Ectodermal cell (in vitro differentiated cells): ENCODE results near the gene PPP2R5D.

ENCODE experiments used
- H3K27ac ChIP-seq: 2 replicates; pipeline ENCODE4 v1.7.0; 2013; ENCODE audit warnings: mild to moderate bottlenecking, low read depth, low read length; ENCODE audit not compliant: insufficient read depth, poor library complexity, severe bottlenecking
- H3K27me3 ChIP-seq: 2 replicates; pipeline ENCODE4 v1.7.0; 2013; ENCODE audit warnings: mild to moderate bottlenecking, low read length; ENCODE audit not compliant: insufficient read depth, control insufficient read depth, poor library complexity, severe bottlenecking
- H3K36me3 ChIP-seq: one replicate; pipeline ENCODE4 v1.7.0; 2013; ENCODE audit warnings: low read length; ENCODE audit not compliant: control insufficient read depth, insufficient read depth
- H3K4me1 ChIP-seq: one replicate; pipeline ENCODE4 v1.7.0; 2013; ENCODE audit warnings: low read length; ENCODE audit not compliant: control insufficient read depth, insufficient read depth
- H3K4me3 ChIP-seq: 2 replicates; pipeline ENCODE4 v1.7.0; 2013; ENCODE audit warnings: low read depth, low read length, control low read depth; ENCODE audit not compliant: insufficient read depth
- H3K9me3 ChIP-seq: 2 replicates; pipeline ENCODE4 v1.7.0; 2013; ENCODE audit warnings: mild to moderate bottlenecking, low read length, moderate library complexity; ENCODE audit not compliant: control insufficient read depth
- whole genome bisulfite sequencing, 2 experiments: methylation state at CpG; one replicate each; pipeline ENCODE4 v1.1.7; 2013; ENCODE audit warnings: missing lambda C conversion rate in 2 of 2; 5-methylcytosine and 5-hydroxymethylcytosine counted together

PPP2R5D gene

DNA sequence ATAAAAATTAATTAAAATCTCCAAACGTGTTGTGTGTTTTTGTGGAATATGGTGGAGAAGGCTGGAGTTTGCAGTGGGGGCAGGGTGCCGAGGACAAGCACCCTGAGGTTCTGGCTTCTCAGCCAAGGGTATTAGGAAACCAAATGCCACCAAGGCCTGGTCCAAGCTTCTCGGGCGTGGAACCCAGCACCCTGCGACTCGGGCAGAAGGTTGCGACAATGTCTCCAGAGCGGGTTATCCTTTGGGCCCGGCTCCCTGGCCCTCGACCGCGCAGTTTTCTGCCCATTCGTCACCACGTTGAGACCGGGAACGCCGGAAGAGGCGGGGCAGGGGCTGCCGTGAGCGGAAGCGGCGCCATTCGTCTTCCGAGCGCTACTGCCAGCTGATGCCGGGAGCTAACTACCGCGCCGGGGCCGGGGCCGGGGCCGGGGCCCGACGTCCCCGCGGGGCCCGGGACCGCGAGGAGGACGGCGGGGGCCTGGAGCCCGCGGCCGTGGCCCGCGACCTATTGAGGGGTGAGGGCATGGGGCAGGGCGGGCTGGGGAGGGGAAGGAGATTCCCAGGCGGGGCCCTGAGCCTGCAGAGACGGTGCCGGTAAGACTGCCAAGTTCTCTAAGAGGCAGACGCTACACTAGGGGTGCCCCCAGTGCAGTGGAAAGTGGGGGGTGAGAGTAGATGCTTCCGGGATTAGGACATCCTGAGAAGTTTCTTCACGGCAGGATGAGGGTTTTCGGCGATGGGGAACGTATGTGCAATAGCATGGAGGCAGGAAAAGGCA, 37.1 kb downstream of the PPP2R5D start, which contains the start of gene RRP36:
Gene RRP36, plus strand, starts transcription at position 354 of the 778 bp plus-strand sequence. Its CDS starts 32 bp downstream, at position 386.
- Histone ChIP-seq H3K4me3 (peak within 1 kb of the TSS; percentile 90), H3K36me3 (peaks cover 36% of the 10 kb centered on the region), H3K27me3 (no peaks in the 10 kb centered on the region), H3K4me1 (peaks cover 5% of the 10 kb centered on the region), H3K9me3 (no peaks in the 10 kb centered on the region), H3K27ac (no peak within 1 kb of the TSS)
- 2% methylated on average over 56 of the region's 56 CpGs for WGBS, 2 experiments

DNA sequence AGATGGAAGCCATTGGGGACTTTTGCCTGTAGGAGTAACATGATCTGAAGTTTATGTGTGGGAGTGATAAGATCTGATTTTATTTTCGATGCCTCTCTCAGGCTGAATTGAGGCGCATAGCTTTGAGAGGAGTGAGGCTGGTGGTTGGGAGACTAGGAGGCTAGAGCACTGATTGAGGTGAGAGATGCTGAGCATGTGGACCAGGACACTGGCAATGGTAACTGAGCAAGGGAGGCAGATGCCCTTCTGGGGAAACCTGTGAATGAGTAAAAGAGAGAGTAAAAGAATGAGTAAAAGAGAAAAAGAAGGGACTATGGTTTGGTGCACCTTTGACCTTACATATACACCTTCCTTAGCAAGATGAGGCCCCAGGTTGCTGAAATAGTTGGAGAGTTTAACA, 40.1 kb downstream of the PPP2R5D start:
- 95 to 96% methylated on average over 2 of the region's 2 CpGs for WGBS, 2 experiments

DNA sequence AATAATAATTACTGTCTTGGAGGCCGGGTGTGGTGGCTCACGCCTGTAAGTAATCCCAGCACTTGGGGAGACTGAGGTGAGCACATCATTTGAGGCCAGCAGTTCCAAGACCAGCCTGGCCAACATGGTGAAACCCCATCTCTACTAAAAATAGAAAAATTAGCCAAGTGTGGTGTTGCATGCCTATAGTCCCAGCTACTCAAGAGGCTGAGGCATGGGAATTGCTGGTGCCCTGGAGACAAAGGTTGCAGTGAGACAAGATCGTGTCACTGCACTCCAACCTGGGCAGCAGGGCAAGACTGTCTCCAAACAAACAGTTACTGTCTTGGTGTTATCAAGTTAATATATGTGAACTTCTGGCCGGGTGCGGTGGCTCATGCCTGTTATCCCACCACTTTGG, 42.0 kb downstream of the PPP2R5D start:
- no peaks in the 10 kb centered on the region for H3K27me3 ChIP-seq
- no peak overlapping the region for H3K4me3 ChIP-seq
- no peaks in the 10 kb centered on the region for H3K4me1 ChIP-seq
- peaks cover 50% of the 10 kb centered on the region for H3K36me3 ChIP-seq
- H3K9me3 ChIP-seq, result no peaks in the 10 kb centered on the region
- WGBS, 2 experiments, result 92 to 93% methylated on average over 5 of the region's 5 CpGs
- no peak overlapping the region for H3K27ac ChIP-seq

More for the DNA sequence above, 40.1 kb downstream of the PPP2R5D start:
- peaks cover 5% of the 10 kb centered on the region for H3K4me1 ChIP-seq
- H3K27me3 ChIP-seq, result no peaks in the 10 kb centered on the region
- H3K9me3 ChIP-seq, result no peaks in the 10 kb centered on the region
- no peak overlapping the region for H3K4me3 ChIP-seq
- no peak overlapping the region for H3K27ac ChIP-seq
- H3K36me3 ChIP-seq, result peaks cover 47% of the 10 kb centered on the region

DNA sequence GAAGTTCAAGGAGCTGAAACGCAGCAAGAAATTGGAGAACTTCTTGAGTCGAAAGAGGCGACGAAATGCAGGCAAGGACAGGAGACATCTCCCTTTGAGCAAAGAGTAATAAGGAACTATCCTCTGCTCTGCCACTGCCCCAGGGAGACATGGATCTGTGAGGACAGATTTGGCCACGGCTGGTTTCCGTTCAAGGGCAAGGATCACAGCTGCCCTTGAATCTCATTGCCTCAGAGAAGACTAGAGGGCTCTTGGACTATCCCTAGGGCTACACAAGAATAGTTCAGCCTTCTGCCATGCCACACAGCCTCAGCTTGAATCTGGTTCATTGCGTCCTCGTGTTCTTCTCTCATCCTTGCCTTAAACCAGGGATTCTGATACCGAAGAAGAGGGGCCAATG, 44.8 kb downstream of the PPP2R5D start:
- H3K36me3 ChIP-seq, result peaks cover 61% of the 10 kb centered on the region

DNA sequence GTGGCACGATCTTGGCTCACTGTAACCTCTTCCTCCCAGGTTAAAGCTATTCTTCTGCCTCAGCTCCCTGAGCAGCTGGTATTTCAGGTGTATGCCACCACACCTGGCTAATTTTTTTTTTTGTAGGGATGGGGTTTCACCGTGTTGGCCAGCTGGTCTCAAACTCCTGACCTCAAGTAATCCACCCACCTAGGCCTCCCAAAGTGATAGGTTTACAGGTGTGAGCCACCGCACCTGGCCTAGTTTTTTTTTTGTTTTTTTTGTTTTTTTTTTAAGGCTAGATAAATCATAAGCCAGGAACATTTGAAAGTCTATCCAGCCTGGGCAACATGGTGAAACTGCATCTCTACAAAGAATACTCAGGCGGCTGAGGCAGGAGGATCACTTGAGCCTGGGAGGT, 48.0 kb downstream of the PPP2R5D start:
- H3K4me3 ChIP-seq, result no peak overlapping the region
- H3K27ac ChIP-seq, result no peak overlapping the region
- H3K36me3 ChIP-seq, result peaks cover 48% of the 10 kb centered on the region
- no peaks in the 10 kb centered on the region for H3K9me3 ChIP-seq
- peaks cover 5% of the 10 kb centered on the region for H3K4me1 ChIP-seq
- no peaks in the 10 kb centered on the region for H3K27me3 ChIP-seq
- 96% methylated on average over 4 of the region's 4 CpGs for WGBS, 2 experiments

More for the DNA sequence above, 44.8 kb downstream of the PPP2R5D start:
- Histone ChIP-seq H3K4me3 (no peak overlapping the region), H3K27ac (no peak overlapping the region), H3K9me3 (no peaks in the 10 kb centered on the region), H3K27me3 (no peaks in the 10 kb centered on the region), H3K4me1 (no peaks in the 10 kb centered on the region)
- 94 to 96% methylated on average over 9 of the region's 9 CpGs for WGBS, 2 experiments

DNA sequence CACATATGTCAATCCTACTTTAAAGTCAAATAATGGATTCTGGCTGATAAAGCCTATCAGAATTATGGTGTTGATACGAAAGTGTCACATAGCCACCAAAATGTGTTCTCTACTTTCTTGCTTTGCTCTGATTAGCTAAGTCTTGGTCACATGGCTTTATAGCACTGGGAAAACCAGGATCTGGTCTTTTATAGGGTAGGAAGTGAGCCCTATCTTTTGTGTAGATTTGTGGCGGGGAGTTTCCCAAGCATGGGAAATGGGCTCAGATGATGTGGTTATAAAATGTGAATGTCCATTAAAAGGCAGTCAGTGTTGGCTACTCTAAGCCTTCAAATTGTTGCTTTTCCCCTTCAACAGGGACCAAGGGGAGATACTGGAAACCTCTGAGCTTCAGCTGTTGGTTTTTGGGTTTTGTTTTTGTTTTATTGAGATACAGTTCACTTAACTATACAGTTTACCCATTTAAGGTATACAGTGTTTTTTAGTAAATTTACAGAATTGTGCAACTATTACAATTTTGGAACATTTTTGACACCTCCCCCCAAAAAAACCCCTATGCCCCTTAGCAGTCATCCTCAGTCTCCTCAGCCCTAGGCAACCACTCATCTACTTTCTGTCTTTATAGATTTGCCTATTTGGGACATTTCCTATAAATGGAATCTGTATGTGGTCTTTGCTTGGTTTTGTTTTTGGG, 49.3 kb downstream of the PPP2R5D start:
- H3K4me3 ChIP-seq, result no peak overlapping the region
- 93 to 97% methylated on average over 2 of the region's 2 CpGs for WGBS, 2 experiments
- H3K4me1 ChIP-seq, result peaks cover 5% of the 10 kb centered on the region
- no peaks in the 10 kb centered on the region for H3K27me3 ChIP-seq
- H3K36me3 ChIP-seq, result peaks cover 48% of the 10 kb centered on the region
- H3K27ac ChIP-seq, result no peak overlapping the region
- no peaks in the 10 kb centered on the region for H3K9me3 ChIP-seq

DNA sequence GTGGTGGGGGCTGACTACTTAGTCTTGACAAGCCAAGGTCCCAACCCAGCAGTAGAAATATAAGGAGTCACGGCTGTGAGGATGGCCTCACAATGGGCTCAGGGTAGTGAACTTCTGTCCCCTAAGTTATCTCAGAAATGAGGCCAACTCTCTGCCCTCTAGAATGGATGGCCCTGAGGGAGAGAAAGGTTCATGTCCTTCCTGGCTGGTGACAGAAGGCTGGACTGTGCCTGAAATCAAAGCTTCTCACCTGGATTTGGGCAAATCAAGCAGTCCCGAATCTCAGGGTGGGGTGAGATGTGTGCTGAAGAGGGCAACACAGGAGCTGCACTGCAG, 49.8 kb downstream of the PPP2R5D start:
- WGBS, 2 experiments, result 92 to 93% methylated on average over 2 of the region's 2 CpGs
- no peak overlapping the region for H3K27ac ChIP-seq
- peaks cover 43% of the 10 kb centered on the region for H3K36me3 ChIP-seq
- H3K9me3 ChIP-seq, result no peaks in the 10 kb centered on the region
- H3K4me1 ChIP-seq, result peaks cover 5% of the 10 kb centered on the region
- H3K27me3 ChIP-seq, result no peaks in the 10 kb centered on the region
- no peak overlapping the region for H3K4me3 ChIP-seq

DNA sequence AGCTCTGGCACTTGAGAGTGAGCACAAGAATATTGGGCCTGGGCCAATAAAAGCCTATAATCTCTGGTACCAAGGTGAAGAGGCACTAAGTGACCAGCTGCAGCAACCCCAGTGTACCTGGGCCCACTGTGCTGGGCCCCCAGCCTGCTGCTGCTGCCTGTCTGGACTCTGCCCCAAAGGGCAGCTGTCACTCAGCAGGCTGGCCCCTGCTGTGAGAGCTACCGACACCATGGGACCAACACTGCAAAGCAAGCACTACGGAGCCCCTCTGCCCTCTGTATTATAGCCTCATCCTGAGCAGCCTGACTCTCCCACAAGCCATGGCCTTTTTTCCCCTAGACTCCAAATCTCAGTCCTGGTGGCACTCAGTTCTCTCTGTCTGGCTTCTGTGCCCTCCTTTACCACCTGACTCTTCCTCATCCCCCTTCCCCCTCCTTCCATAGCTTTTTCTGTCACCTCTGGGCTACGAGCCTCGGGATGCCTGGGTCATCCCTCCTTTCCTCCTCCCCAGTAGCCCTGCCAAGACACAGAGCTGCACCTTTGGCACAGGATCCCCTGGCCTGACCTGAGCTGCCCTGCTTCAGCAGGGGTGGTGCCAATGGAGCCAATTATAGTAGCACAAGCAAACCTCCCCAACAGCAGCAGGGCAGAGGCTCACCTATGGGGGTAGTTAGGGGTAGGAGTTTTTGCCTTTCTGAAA, 51.3 kb downstream of the PPP2R5D start:
- H3K36me3 ChIP-seq, result peaks cover 42% of the 10 kb centered on the region
- H3K27me3 ChIP-seq, result no peaks in the 10 kb centered on the region
- 58 to 64% methylated on average over 4 of the region's 4 CpGs for WGBS, 2 experiments
- H3K27ac ChIP-seq, result no peak overlapping the region
- peaks cover 5% of the 10 kb centered on the region for H3K4me1 ChIP-seq
- H3K4me3 ChIP-seq, result no peak overlapping the region
- H3K9me3 ChIP-seq, result no peaks in the 10 kb centered on the region

DNA sequence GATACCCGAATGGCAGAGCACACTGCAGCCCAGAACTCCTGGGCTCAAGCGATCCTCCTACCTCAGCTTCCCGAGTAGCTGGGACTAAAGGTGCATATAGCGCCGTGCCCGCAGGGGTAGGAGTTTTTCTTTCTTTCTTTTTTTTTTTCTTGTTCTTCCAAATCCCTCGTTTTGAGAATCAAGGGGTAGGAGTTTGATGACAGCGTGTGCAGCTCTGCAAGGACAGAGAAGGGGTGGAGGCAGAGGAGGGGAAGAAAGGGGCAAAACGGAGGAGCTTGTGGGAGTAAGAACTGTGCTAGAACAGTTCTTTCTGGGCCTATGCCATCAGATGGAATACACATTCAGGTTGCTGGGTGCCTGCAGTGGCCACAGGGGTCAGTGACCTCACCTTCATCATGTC, 52.3 kb downstream of the PPP2R5D start:
- peaks cover 42% of the 10 kb centered on the region for H3K36me3 ChIP-seq
- H3K9me3 ChIP-seq, result no peaks in the 10 kb centered on the region
- no peak overlapping the region for H3K4me3 ChIP-seq
- no peaks in the 10 kb centered on the region for H3K27me3 ChIP-seq
- no peak overlapping the region for H3K27ac ChIP-seq
- H3K4me1 ChIP-seq, result peaks cover 5% of the 10 kb centered on the region
- WGBS, 2 experiments, result 91 to 96% methylated on average over 9 of the region's 9 CpGs

DNA sequence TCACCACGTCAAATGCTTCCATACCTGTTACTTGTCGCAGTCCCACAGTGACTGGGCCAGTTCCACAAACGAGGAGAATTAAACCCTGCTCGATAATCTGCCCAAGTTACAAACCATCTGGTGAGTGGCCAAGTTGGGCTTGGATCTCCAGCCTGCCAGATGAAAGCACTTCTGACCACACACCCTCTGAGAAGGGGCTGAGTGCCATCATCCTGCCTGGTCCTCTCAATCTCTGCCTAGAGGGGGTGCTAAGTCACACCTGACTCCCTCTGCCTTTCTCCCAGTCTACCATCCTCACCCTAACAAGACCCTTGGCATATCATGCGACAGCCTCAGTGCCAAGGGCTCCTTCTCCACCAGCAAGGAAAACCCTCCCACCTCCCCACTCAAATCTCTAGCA, 52.8 kb downstream of the PPP2R5D start:
- H3K9me3 ChIP-seq, result no peaks in the 10 kb centered on the region
- H3K4me1 ChIP-seq, result peaks cover 5% of the 10 kb centered on the region
- WGBS, 2 experiments, result 86 to 87% methylated on average over 5 of the region's 5 CpGs
- H3K4me3 ChIP-seq, result no peak overlapping the region
- H3K36me3 ChIP-seq, result peaks cover 41% of the 10 kb centered on the region
- no peak overlapping the region for H3K27ac ChIP-seq
- no peaks in the 10 kb centered on the region for H3K27me3 ChIP-seq
